ENCODE measurements around the gene PHACTR2. TPM values are rescaled to one million over a fixed set of nuclear protein-coding genes. Genes with fewer than 3 reads are reported as not detected.

The PHACTR2 gene
- polyA plus RNA-seq, 1 experiment = 38.0 TPM

DNA sequence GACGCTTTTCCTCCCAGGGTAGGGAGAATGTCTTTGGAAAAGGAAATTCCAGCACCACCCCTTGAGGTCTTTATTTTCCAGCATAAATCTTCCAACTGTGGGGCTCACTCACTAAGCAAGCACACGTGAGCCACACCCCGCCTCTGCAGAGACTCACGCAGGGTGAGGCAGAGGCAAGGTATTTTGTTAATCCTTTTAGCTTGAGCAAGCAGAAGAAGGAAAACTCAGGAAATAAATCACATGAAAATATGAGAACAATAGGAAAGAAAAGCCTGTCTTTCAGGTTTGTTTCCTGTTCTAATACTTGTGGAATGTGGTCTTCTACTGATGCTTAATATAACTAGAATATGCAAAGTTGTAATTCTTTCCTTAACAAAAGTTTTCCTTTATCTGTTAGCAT lies 4.1 kb upstream of the PHACTR2 start:
- TF ChIP-seq, protein P1, sequence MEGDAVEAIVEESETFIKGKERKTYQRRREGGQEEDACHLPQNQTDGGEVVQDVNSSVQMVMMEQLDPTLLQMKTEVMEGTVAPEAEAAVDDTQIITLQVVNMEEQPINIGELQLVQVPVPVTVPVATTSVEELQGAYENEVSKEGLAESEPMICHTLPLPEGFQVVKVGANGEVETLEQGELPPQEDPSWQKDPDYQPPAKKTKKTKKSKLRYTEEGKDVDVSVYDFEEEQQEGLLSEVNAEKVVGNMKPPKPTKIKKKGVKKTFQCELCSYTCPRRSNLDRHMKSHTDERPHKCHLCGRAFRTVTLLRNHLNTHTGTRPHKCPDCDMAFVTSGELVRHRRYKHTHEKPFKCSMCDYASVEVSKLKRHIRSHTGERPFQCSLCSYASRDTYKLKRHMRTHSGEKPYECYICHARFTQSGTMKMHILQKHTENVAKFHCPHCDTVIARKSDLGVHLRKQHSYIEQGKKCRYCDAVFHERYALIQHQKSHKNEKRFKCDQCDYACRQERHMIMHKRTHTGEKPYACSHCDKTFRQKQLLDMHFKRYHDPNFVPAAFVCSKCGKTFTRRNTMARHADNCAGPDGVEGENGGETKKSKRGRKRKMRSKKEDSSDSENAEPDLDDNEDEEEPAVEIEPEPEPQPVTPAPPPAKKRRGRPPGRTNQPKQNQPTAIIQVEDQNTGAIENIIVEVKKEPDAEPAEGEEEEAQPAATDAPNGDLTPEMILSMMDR (IDR thresholded peaks at IDR 0.05; ENCODE audit: low read depth, low read length) = no peak

GRCh38 chr6:143674483-143675381 lies 3.0 kb upstream of the PHACTR2 start:
- CTCF ChIA-PET = interaction anchor here (0.5 to 1.6 kb wide), 2 partner anchors 15 to 99 kb away, joined by 3 to 6 read pairs; no protein-coding TSS in a partner anchor
- Histone ChIP-seq H3K27me3 (ENCODE audit: control insufficient read depth, insufficient read depth, low read length) (no peaks in the 10 kb centered on the region), H3K9me3 (ENCODE audit: control insufficient read depth, insufficient read depth, low read length) (no peaks in the 10 kb centered on the region), H3K4me3 (ENCODE audit: low read depth, low read length) (no peak overlapping the region), H3K27ac (ENCODE audit: low read depth, low read length) (no peak overlapping the region)
- no peak for DNase-seq (ENCODE audit: low read depth, low spot score)
- POLR2A ChIA-PET = interaction anchor here (0.6 to 1.1 kb wide), 2 partner anchors 54 to 168 kb away, joined by 3 read pairs; partner anchors contain the start of gene LTV1
- TF ChIP-seq, protein P1 (IDR thresholded peaks at IDR 0.05; ENCODE audit: low read depth, low read length) = no peak

More for the DNA sequence above, 4.1 kb upstream of the PHACTR2 start:
- Histone ChIP-seq H3K27me3 (ENCODE audit: control insufficient read depth, insufficient read depth, low read length) (no peaks in the 10 kb centered on the region), H3K9me3 (ENCODE audit: control insufficient read depth, insufficient read depth, low read length) (no peaks in the 10 kb centered on the region), H3K27ac (ENCODE audit: low read depth, low read length) (peak overlapping the region; percentile 76), H3K4me3 (ENCODE audit: low read depth, low read length) (no peak overlapping the region)
- no peak for DNase-seq (ENCODE audit: low read depth, low spot score)
- ChIA-PET CTCF (no interaction called here), POLR2A (interaction anchor here (1.1 kb wide), 1 partner anchor 169 kb away, joined by 3 read pairs; the partner anchor contains the start of gene LTV1)

GRCh38 chr6:143675382-143675900 lies 2.3 kb upstream of the PHACTR2 start:
- ChIA-PET CTCF (interaction anchor here (0.5 to 1.6 kb wide), 2 partner anchors 14 to 100 kb away, joined by 3 to 6 read pairs; no protein-coding TSS in a partner anchor), POLR2A (interaction anchor here (0.6 kb wide), 1 partner anchor 793 kb away, joined by 3 read pairs; no protein-coding TSS in a partner anchor)
- TF ChIP-seq, protein P1 (IDR thresholded peaks at IDR 0.05; ENCODE audit: low read depth, low read length) = no peak
- DNase-seq (ENCODE audit: low read depth, low spot score) = no peak
- Histone ChIP-seq H3K27ac (ENCODE audit: low read depth, low read length) (no peak overlapping the region), H3K27me3 (ENCODE audit: control insufficient read depth, insufficient read depth, low read length) (no peaks in the 10 kb centered on the region), H3K4me3 (ENCODE audit: low read depth, low read length) (no peak overlapping the region), H3K9me3 (ENCODE audit: control insufficient read depth, insufficient read depth, low read length) (no peaks in the 10 kb centered on the region)

GRCh38 chr6:143675946-143676345 lies 1.8 kb upstream of the PHACTR2 start:
- ChIA-PET CTCF (interaction anchor here (0.9 to 1.6 kb wide), 2 partner anchors 12 to 101 kb away, joined by 3 to 6 read pairs; no protein-coding TSS in a partner anchor), POLR2A (interaction anchor here (0.6 kb wide), 1 partner anchor 792 kb away, joined by 3 read pairs; no protein-coding TSS in a partner anchor)
- TF ChIP-seq, protein P1 (IDR thresholded peaks at IDR 0.05; ENCODE audit: low read depth, low read length) = no peak
- no peak for DNase-seq (ENCODE audit: low read depth, low spot score)
- Histone ChIP-seq H3K4me3 (ENCODE audit: low read depth, low read length) (no peak overlapping the region), H3K27ac (ENCODE audit: low read depth, low read length) (no peak overlapping the region), H3K9me3 (ENCODE audit: control insufficient read depth, insufficient read depth, low read length) (no peaks in the 10 kb centered on the region), H3K27me3 (ENCODE audit: control insufficient read depth, insufficient read depth, low read length) (no peaks in the 10 kb centered on the region)

Data from AG04450 (cell line).